Measurements from ENCODE around the gene C18orf54. TPM values are rescaled to one million over a fixed set of nuclear protein-coding genes. Genes with fewer than 3 reads are reported as not detected.

Gene C18orf54
- total RNA-seq = 0.66 and 8.9 TPM in 2 replicates

GRCh38 chr18:54357660-54358494, at the start of gene C18orf54, which contains the start of gene STARD6:
Gene C18orf54, plus strand, starts transcription at chr18:54357906. Its CDS starts 2,667 bp downstream, at chr18:54360573.
Gene STARD6, minus strand, starts transcription at chr18:54357858. Its CDS starts 3,285 bp downstream, at chr18:54354573.

Small RNAs within 50 kb of the gene (small RNA-seq; reads per million reads assigned to genes)
- gene SNRPGP2 (ENCODE audit: low replicate concordance) = 0.29 reads per million

Other genes starting within 250 kb of the C18orf54 start
- 18.8 and 26.2 TPM in 2 replicates for gene MBD2, start 133.2 kb upstream of the C18orf54 start, total RNA-seq
- 25.2 and 26.9 TPM in 2 replicates for gene POLI, start 88.4 kb upstream of the C18orf54 start, total RNA-seq
- gene STARD6, start within 50 bp of the C18orf54 start, total RNA-seq = not detected in 2 replicates
- not detected in 2 replicates for gene DYNAP, start 233.3 kb downstream of the C18orf54 start, total RNA-seq